RWPE1 (cell line): ENCODE data around the gene FGB.
"Not testable (repeated sequence)": the region's sequence is repeated elsewhere in the genome, so short reads cannot be mapped to it uniquely, and the experiment has no call there.

ENCODE experiments used
- CTCF ChIA-PET: fragments of 350-600 bp; sonication (Branson Sonifier 250); formaldehyde crosslinking; extraction: SDS; loops from one replicate; lab custom pipeline; 2021; lab: Yijun Ruan, JAX
- POLR2A ChIA-PET: fragments of 400-600 bp; formaldehyde crosslinking; extraction: SDS; loops from one replicate; lab custom pipeline; 2020; ENCODE audit warnings: antibody characterized with exemption; ENCODE audit not compliant: low non-redundant PET; lab: Yijun Ruan, JAX
- DNase-seq: peaks from one replicate; pipeline ENCODE4 v3.0.0; 2012; ENCODE audit warnings: low spot score
- H3K27ac ChIP-seq: fragments of 450-650 bp; 2 replicates; pipeline ENCODE4 v1.5.1; 2017
- TF ChIP-seq, protein P1 (sequence below): fragments of 450-650 bp; conservative IDR thresholded peaks from 2 replicates; pipeline ENCODE4 v1.5.1; 2017; ENCODE audit warnings: low read depth, mild to moderate bottlenecking

The FGB gene

GRCh38 chr4:154589296-154590197, 26.7 kb downstream of the FGB start:
- ChIA-PET CTCF (no interaction called here), POLR2A (no interaction called here)
- no peak for DNase-seq
- H3K27ac ChIP-seq: no peak overlapping the region
- TF ChIP-seq, protein P1, sequence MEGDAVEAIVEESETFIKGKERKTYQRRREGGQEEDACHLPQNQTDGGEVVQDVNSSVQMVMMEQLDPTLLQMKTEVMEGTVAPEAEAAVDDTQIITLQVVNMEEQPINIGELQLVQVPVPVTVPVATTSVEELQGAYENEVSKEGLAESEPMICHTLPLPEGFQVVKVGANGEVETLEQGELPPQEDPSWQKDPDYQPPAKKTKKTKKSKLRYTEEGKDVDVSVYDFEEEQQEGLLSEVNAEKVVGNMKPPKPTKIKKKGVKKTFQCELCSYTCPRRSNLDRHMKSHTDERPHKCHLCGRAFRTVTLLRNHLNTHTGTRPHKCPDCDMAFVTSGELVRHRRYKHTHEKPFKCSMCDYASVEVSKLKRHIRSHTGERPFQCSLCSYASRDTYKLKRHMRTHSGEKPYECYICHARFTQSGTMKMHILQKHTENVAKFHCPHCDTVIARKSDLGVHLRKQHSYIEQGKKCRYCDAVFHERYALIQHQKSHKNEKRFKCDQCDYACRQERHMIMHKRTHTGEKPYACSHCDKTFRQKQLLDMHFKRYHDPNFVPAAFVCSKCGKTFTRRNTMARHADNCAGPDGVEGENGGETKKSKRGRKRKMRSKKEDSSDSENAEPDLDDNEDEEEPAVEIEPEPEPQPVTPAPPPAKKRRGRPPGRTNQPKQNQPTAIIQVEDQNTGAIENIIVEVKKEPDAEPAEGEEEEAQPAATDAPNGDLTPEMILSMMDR: no peak

- DNase-seq: no peak
- H3K27ac ChIP-seq: no peak within 1 kb of the TSS
- ChIA-PET POLR2A (no interaction called here), CTCF (no interaction called here)
- TF ChIP-seq, protein P1: no peak
Observed at GRCh38 chr4:154590329-154591006, 27.7 kb downstream of the FGB start, which contains the start of gene FGA. Gene FGA (minus strand): TSS chr4:154590742. CDS start chr4:154590687, 55 bp downstream.

DNA sequence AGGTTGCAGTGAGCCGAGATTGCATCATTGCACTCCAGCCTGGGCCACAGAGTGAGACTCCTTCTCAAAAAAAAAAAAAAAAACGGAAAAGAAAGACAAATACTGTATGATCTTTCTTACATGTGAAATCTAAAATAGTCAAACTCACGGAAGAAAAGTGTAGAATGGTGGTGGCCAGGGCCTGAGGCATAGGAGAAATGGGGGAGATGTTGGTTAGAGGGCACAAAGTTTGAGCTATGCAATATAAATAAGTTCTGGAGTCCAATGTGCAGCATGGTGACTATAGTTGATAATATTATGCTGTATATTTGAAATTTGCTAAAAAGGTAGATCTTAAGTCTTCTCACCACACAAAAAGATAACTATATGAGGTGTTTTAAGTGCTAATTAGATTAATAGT, 29.1 kb downstream of the FGB start:
- H3K27ac ChIP-seq: no peak overlapping the region
- CTCF ChIA-PET: no interaction called here
- DNase-seq: no peak
- POLR2A ChIA-PET: no interaction called here
- TF ChIP-seq, protein P1: no peak

DNA sequence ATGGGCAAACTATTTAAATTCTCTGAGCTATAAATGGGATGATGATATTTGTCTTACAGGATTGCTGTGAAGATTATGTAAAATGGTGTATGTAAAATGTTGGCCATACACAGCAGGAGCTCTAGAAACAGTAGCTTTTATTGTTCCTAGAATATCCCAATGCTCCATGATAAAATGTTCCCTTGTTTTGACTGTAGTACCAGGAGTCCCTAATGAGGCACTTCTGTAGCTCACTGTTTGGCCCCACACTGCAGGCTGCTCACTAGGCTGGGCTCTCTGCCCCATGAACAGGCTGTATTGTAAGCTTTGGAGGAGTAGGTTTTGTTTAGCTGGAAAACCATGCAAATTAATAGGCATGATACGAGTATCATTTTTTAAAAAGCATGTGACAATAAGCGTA, 31.1 kb downstream of the FGB start:
- DNase-seq: no peak
- ChIA-PET CTCF (interaction anchor here (0.5 to 2.3 kb wide), 5 partner anchors 24 to 882 kb away, joined by 3 to 6 read pairs (median 4); no protein-coding TSS in a partner anchor), POLR2A (no interaction called here)
- TF ChIP-seq, protein P1: no peak
- H3K27ac ChIP-seq: no peak overlapping the region

GRCh38 chr4:154594343-154594742, 31.5 kb downstream of the FGB start:
- CTCF ChIA-PET: interaction anchor here (0.6 to 2.3 kb wide), 5 partner anchors 14 to 883 kb away, joined by 3 to 6 read pairs (median 3); no protein-coding TSS in a partner anchor
- DNase-seq, H3K27ac ChIP-seq, POLR2A ChIA-PET: not testable (repeated sequence)

- ChIA-PET POLR2A (no interaction called here), CTCF (no interaction called here)
- H3K27ac ChIP-seq: no peak overlapping the region
- TF ChIP-seq, protein P1: no peak
- no peak for DNase-seq
Observed at GRCh38 chr4:154595807-154596206, 33.0 kb downstream of the FGB start.

- DNase-seq, POLR2A ChIA-PET, H3K27ac ChIP-seq, CTCF ChIA-PET: not testable (repeated sequence)
Observed at GRCh38 chr4:154597281-154597680, 34.5 kb downstream of the FGB start.
